Bronchial epithelial cell (primary cell): ENCODE data around the gene RBM20. TPM values are rescaled to one million over a fixed set of nuclear protein-coding genes. Genes with fewer than 3 reads are reported as not detected.
"Not testable (repeated sequence)": the region's sequence is repeated elsewhere in the genome, so short reads cannot be mapped to it uniquely, and the experiment has no call there.

ENCODE experiments used
- DNase-seq: peaks from one replicate; pipeline ENCODE4 v3.0.0-alpha.2; 2010; ENCODE audit warnings: low read depth
- FAIRE-seq: peaks from 2 replicates; lab custom pipeline; 2011; peaks lifted over from hg19 to GRCh38; lab: Jason Lieb, UNC
- H3K27me3 ChIP-seq: 2 replicates; pipeline ENCODE4 v1.5.1; 2011; ENCODE audit warnings: low read length; ENCODE audit not compliant: control insufficient read depth, insufficient read depth
- H3K36me3 ChIP-seq: 2 replicates; pipeline ENCODE4 v1.5.1; 2011; ENCODE audit warnings: low read length; ENCODE audit not compliant: control insufficient read depth, insufficient read depth
- H3K4me3 ChIP-seq: 2 replicates; pipeline ENCODE4 v1.5.1; 2011; ENCODE audit warnings: mild to moderate bottlenecking, low read depth, low read length, control low read depth
- total RNA-seq: library from RNA; depleted of rRNA; stranded (reverse); fragments of >200 nt; gene quantifications from 2 replicates; pipeline ENCODE4 v1.2.1, GENCODE V29; 2014
- TF ChIP-seq, protein P1 (sequence below): IDR thresholded peaks from 2 replicates; pipeline ENCODE4 v1.5.1; 2011; ENCODE audit warnings: mild to moderate bottlenecking, moderate library complexity, low read length, control low read depth, inconsistent platforms; ENCODE audit not compliant: insufficient read depth, severe bottlenecking

RBM20 gene
- total RNA-seq, 1 donor from 2014 or later, result not detected

GRCh38 chr10:110619514-110620397 is 24.4 kb upstream of the RBM20 start:
- peak; percentile 32 for FAIRE-seq
- no peak for DNase-seq
- TF ChIP-seq, protein P1, sequence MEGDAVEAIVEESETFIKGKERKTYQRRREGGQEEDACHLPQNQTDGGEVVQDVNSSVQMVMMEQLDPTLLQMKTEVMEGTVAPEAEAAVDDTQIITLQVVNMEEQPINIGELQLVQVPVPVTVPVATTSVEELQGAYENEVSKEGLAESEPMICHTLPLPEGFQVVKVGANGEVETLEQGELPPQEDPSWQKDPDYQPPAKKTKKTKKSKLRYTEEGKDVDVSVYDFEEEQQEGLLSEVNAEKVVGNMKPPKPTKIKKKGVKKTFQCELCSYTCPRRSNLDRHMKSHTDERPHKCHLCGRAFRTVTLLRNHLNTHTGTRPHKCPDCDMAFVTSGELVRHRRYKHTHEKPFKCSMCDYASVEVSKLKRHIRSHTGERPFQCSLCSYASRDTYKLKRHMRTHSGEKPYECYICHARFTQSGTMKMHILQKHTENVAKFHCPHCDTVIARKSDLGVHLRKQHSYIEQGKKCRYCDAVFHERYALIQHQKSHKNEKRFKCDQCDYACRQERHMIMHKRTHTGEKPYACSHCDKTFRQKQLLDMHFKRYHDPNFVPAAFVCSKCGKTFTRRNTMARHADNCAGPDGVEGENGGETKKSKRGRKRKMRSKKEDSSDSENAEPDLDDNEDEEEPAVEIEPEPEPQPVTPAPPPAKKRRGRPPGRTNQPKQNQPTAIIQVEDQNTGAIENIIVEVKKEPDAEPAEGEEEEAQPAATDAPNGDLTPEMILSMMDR, result no peak

DNA sequence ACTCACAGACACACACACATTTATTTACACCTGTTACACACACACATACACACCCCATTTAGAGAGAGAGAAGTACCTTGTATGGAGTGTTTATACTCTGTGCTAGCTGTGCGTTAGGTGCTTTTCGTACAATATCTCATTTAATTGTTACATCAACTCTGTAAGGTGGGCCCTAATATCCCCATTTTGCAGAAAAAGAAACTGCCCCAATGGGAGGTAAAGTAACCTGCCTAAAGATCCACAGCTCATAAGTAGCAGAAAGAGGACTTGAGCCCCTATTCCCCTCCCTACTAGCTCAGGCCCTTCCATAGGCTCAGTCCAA is 23.8 kb upstream of the RBM20 start:
- TF ChIP-seq, protein P1, result no peak
- no peak for FAIRE-seq
- no peak for DNase-seq
- peaks cover 4% of the 10 kb centered on the region for H3K27me3 ChIP-seq
- no peaks in the 10 kb centered on the region for H3K36me3 ChIP-seq
- no peak overlapping the region for H3K4me3 ChIP-seq

More at GRCh38 chr10:110619514-110620397, 24.4 kb upstream of the RBM20 start:
- Histone ChIP-seq H3K36me3 (no peaks in the 10 kb centered on the region), H3K4me3 (no peak overlapping the region), H3K27me3 (peaks cover 2% of the 10 kb centered on the region)

GRCh38 chr10:110623316-110623715 is 20.8 kb upstream of the RBM20 start:
- not testable (repeated sequence) for FAIRE-seq, H3K4me3 ChIP-seq, DNase-seq, H3K27me3 ChIP-seq, H3K36me3 ChIP-seq

DNA sequence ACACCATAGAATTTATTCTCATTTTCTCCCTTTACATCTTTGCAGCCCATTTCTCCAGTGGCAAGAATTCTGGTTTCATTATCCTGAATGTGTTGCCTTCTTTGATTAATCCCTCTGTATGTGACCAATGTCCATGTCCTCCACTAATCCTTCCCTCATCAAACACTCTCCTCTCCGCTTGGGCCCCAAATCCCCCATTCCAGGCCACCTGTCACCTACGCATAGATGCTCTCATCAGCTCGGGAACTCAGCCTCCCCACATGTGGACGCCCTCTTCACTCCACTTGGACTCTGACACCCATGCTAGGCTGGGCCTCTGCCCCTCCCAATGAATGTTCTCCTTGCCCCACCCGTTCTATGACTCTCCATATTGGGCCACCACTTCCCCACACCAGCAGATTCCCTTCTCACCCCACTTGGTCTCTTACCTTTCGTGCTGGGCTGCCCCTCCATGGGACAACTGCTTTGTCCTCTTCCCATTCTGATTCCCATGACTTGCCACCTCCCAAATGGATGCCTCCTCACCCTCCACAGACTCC is 18.7 kb upstream of the RBM20 start:
- no peak for DNase-seq
- TF ChIP-seq, protein P1, result no peak
- FAIRE-seq, result no peak
- H3K36me3 ChIP-seq, result no peaks in the 10 kb centered on the region
- H3K4me3 ChIP-seq, result no peak overlapping the region
- H3K27me3 ChIP-seq, result peaks cover 9% of the 10 kb centered on the region

GRCh38 chr10:110625951-110626855 is 17.9 kb upstream of the RBM20 start:
- peaks cover 9% of the 10 kb centered on the region for H3K27me3 ChIP-seq
- no peaks in the 10 kb centered on the region for H3K36me3 ChIP-seq
- TF ChIP-seq, protein P1, result no peak
- FAIRE-seq (no peak), DNase-seq (no peak)
- no peak overlapping the region for H3K4me3 ChIP-seq

GRCh38 chr10:110628161-110628560 is 16.0 kb upstream of the RBM20 start:
- Histone ChIP-seq H3K4me3 (no peak overlapping the region), H3K27me3 (peaks cover 9% of the 10 kb centered on the region), H3K36me3 (no peaks in the 10 kb centered on the region)
- TF ChIP-seq, protein P1, result no peak
- FAIRE-seq (no peak), DNase-seq (no peak)
